ENCODE data around the gene NMRK2.

- TF ChIP-seq CTCF (IDR thresholded peaks at IDR 0.05; ENCODE audit: low read depth, low read length) (no peak), POLR2A (IDR thresholded peaks at IDR 0.05; ENCODE audit: extremely low read depth, insufficient read length) (no peak), MAX (IDR thresholded peaks at IDR 0.05; ENCODE audit: low read depth, low read length) (no peak)
Measured at GRCh38 chr19:3970313-3970807, 37.5 kb downstream of the NMRK2 start.
